Measurements from ENCODE around the gene FBXO17.
"Not testable (repeated sequence)": the region's sequence is repeated elsewhere in the genome, so short reads cannot be mapped to it uniquely, and the experiment has no call there.

- not testable (repeated sequence) for TF ChIP-seq CTCF (conservative IDR thresholded peaks at IDR 0.05); EZH2 (IDR thresholded peaks at IDR 0.05; ENCODE audit: low read depth)
Observed at GRCh38 chr19:38966149-38966548, 9.4 kb downstream of the FBXO17 start.
